Endodermal cell (in vitro differentiated cells): ENCODE results near the gene KCNE2. TPM values are rescaled to one million over a fixed set of nuclear protein-coding genes. Genes with fewer than 3 reads are reported as not detected.

Source experiments
- DNase-seq: peaks from one replicate; pipeline ENCODE4 v3.0.0-alpha.2; 2017
- H3K27ac ChIP-seq: 2 replicates; pipeline ENCODE4 v1.5.1; 2013; ENCODE audit warnings: mild to moderate bottlenecking, low read depth, low read length, moderate library complexity
- H3K27me3 ChIP-seq: 2 replicates; pipeline ENCODE4 v1.6.1; 2013; ENCODE audit warnings: mild to moderate bottlenecking, low read length, moderate library complexity; ENCODE audit not compliant: insufficient read depth, control insufficient read depth, poor library complexity, severe bottlenecking
- H3K36me3 ChIP-seq: 2 replicates; pipeline ENCODE4 v1.7.0; 2013; ENCODE audit warnings: mild to moderate bottlenecking, low read length, moderate library complexity; ENCODE audit not compliant: control insufficient read depth, insufficient read depth
- H3K4me1 ChIP-seq: one replicate; pipeline ENCODE4 v1.7.0; 2013; ENCODE audit warnings: low read length; ENCODE audit not compliant: control insufficient read depth, insufficient read depth
- H3K4me3 ChIP-seq: 2 replicates; pipeline ENCODE4 v1.5.1; 2013; ENCODE audit warnings: mild to moderate bottlenecking, low read length, moderate library complexity
- H3K9ac ChIP-seq: 2 replicates; pipeline ENCODE4 v1.6.1; 2013; ENCODE audit warnings: mild to moderate bottlenecking, low read length, moderate library complexity; ENCODE audit not compliant: poor library complexity, severe bottlenecking; ENCODE audit errors: extremely low read depth
- H3K9me3 ChIP-seq: 2 replicates; pipeline ENCODE4 v1.6.1; 2013; ENCODE audit warnings: mild to moderate bottlenecking, low read length, moderate library complexity; ENCODE audit not compliant: control insufficient read depth
- H3K27ac Mint-ChIP-seq: 2 replicates; pipeline ENCODE4 v1.8.0; 2020; ENCODE audit warnings: mixed read lengths
- H3K27me3 Mint-ChIP-seq: 2 replicates; pipeline ENCODE4 v1.8.0; 2021; ENCODE audit warnings: mild to moderate bottlenecking, mixed read lengths; ENCODE audit not compliant: insufficient read depth
- H3K36me3 Mint-ChIP-seq: 2 replicates; pipeline ENCODE4 v1.8.0; 2020; ENCODE audit warnings: low read depth, mixed read lengths
- H3K4me1 Mint-ChIP-seq: 2 replicates; pipeline ENCODE4 v1.8.0; 2020; ENCODE audit warnings: mixed read lengths
- H3K4me3 Mint-ChIP-seq: 2 replicates; pipeline ENCODE4 v1.8.0; 2020; ENCODE audit warnings: mild to moderate bottlenecking, moderate library complexity, mixed read lengths
- H3K9me3 Mint-ChIP-seq: 2 replicates; pipeline ENCODE4 v1.8.0; 2020; ENCODE audit warnings: mild to moderate bottlenecking, mixed read lengths
- WGBS, 2 experiments: methylation state at CpG; one replicate each; pipeline versions ENCODE4 v1.1.5 to v1.1.7; 2013; ENCODE audit warnings: missing lambda C conversion rate in 2 of 2, mixed read lengths in 1 of 2; ENCODE audit not compliant: insufficient coverage in 1 of 2, insufficient read length in 1 of 2; 5-methylcytosine and 5-hydroxymethylcytosine counted together
- long read RNA-seq, 4 experiments: library from polyadenylated mRNA in 2 of 4; library from RNA in 1 of 4; library from capped mRNA in 1 of 4; stranded (forward) in 3 of 4; unstranded in 1 of 4; transcript quantifications; one replicate each; pipeline ENCODE4 v2.0.0, GENCODE V29; 2020 to 2021; ENCODE audit warnings: inconsistent platforms in 1 of 4
- polyA plus RNA-seq, 2 experiments: library from polyadenylated mRNA; stranded (reverse); fragments of 50-300 nt; gene quantifications; one replicate each; pipeline ENCODE4 v1.2.3, GENCODE V29; 2013
- total RNA-seq, 2 donors: library from RNA; stranded (reverse); fragmentation: NEBNext Ultra II Directional in 1 of 2; extraction: Animal tissue kit (Norgen Biotek cat#: 25700) in 1 of 2; gene quantifications; 2 replicates in 1 of 2; 3 replicates in 1 of 2; pipeline ENCODE4 v1.2.1, GENCODE V29; 2021
- TF ChIP-seq, protein P1 (sequence below): fragments of 200-600 bp; sonication (generic); conservative IDR thresholded peaks from 2 replicates; pipeline ENCODE4 v1.5.0; 2021; ENCODE audit warnings: antibody characterized with exemption, mild to moderate bottlenecking

Gene KCNE2, protein sequence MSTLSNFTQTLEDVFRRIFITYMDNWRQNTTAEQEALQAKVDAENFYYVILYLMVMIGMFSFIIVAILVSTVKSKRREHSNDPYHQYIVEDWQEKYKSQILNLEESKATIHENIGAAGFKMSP
- total RNA-seq: 1 to 10 TPM in 1 of 2 donors, under 1 TPM in 1; 0.59 to 3.8 TPM
- 0.50 TPM for polyA plus RNA-seq (2013, experiment 1 of 2)
- polyA plus RNA-seq (2013, experiment 2 of 2): 0.70 TPM
- long read RNA-seq, experiment 1: 0 reads
- long read RNA-seq, experiment 2, partial matches to known transcripts: 0 of 3 reads
- long read RNA-seq, experiment 2, other reads (novel, unspliced or antisense): 1 of 3 reads
- long read RNA-seq, experiment 3: 0 reads
- long read RNA-seq, experiment 4: 0 reads

DNA sequence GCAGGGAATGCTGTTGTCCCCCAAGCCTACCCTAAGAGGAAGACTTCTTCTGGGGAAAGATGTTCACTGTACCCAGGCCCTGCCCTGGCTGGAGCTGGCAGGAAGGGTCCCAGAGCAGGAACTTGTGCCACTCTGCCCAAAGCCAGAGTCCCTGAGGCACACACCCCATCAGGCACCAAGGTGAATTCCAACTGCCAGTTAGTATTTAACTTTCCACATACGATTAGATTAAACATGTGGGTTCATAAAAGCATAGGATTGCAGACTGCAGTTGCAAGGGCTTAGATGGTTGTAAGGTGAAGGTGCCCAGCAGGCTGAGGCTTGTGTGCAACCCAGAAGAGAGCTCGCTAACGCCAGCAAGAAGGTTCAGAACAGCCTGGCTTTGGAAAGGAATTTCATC is at the start of gene KCNE2:
TSS of gene KCNE2 (plus strand) at position 274 of the 400 bp plus-strand sequence. CDS start 6,473 bp downstream, outside the sequence.
- Histone ChIP-seq H3K9ac (no peak within 1 kb of the TSS), H3K4me3 (no peak within 1 kb of the TSS), H3K27ac (no peak within 1 kb of the TSS), H3K9me3 (no peaks in the 10 kb centered on the region), H3K4me1 (no peaks in the 10 kb centered on the region), H3K27me3 (no peaks in the 10 kb centered on the region), H3K36me3 (no peaks in the 10 kb centered on the region)
- Mint-ChIP-seq H3K4me1 (peaks cover 11% of the 10 kb centered on the region), H3K27ac (no peak within 1 kb of the TSS), H3K9me3 (peaks cover 2% of the 10 kb centered on the region), H3K4me3 (no peak within 1 kb of the TSS), H3K36me3 (no peaks in the 10 kb centered on the region), H3K27me3 (peaks cover 10% of the 10 kb centered on the region)
- TF ChIP-seq, protein P1, sequence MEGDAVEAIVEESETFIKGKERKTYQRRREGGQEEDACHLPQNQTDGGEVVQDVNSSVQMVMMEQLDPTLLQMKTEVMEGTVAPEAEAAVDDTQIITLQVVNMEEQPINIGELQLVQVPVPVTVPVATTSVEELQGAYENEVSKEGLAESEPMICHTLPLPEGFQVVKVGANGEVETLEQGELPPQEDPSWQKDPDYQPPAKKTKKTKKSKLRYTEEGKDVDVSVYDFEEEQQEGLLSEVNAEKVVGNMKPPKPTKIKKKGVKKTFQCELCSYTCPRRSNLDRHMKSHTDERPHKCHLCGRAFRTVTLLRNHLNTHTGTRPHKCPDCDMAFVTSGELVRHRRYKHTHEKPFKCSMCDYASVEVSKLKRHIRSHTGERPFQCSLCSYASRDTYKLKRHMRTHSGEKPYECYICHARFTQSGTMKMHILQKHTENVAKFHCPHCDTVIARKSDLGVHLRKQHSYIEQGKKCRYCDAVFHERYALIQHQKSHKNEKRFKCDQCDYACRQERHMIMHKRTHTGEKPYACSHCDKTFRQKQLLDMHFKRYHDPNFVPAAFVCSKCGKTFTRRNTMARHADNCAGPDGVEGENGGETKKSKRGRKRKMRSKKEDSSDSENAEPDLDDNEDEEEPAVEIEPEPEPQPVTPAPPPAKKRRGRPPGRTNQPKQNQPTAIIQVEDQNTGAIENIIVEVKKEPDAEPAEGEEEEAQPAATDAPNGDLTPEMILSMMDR: no peak
- 88 to 100% methylated on average over 3 of the region's 3 CpGs for WGBS, 2 experiments
- peak; percentile 15 for DNase-seq

DNA sequence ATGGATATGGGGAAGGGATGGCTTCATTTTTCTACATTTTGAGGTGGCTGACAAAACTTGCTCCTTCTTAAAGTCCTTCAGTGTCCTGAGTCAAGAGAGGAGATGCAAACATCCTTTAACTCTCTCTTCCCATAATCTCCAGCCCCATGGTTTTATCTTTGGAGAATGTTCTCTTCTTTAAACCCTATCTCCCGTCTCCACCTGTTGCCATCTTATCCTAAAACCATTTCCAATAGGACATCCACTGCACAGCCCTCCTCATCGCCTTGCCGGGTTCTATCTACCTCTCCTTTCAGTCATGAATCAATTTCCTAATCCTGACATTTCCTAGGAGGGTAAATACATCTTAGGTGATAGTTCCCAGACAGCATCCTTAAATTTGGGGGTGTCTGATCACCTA is 44.2 kb upstream of the KCNE2 start:
- Mint-ChIP-seq H3K27me3 (peaks cover 3% of the 10 kb centered on the region), H3K27ac (no peak overlapping the region), H3K36me3 (no peaks in the 10 kb centered on the region), H3K4me3 (no peak overlapping the region), H3K9me3 (no peaks in the 10 kb centered on the region), H3K4me1 (no peaks in the 10 kb centered on the region)
- Histone ChIP-seq H3K4me3 (no peak overlapping the region), H3K9me3 (no peaks in the 10 kb centered on the region), H3K4me1 (no peaks in the 10 kb centered on the region), H3K36me3 (no peaks in the 10 kb centered on the region), H3K9ac (no peak overlapping the region), H3K27me3 (no peaks in the 10 kb centered on the region), H3K27ac (no peak overlapping the region)
- WGBS, 2 experiments: 90 to 100% methylated on average over 1 to 3 of the region's 3 CpGs
- no peak for DNase-seq
- TF ChIP-seq, protein P1: no peak

DNA sequence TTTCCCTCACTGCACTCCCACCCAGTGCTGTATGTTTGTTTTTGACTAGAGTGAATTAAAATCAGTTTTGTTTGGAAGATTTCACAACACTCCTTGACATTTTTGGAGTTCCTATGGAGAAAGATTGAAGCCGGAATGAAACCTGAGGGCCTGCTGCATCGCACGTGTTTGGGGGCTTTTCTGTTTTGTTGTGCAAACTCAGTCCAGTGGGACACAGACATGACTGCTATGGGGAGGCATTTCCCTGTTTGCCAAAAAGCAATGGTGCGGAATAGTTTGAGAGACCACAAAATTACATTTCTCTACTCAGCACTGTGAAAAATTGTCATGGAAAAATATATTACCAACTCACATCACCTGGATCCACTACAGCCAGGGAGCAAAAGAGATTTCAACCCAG is 43.8 kb upstream of the KCNE2 start:
- Mint-ChIP-seq H3K27me3 (peaks cover 3% of the 10 kb centered on the region), H3K36me3 (no peaks in the 10 kb centered on the region), H3K9me3 (no peaks in the 10 kb centered on the region), H3K4me3 (no peak overlapping the region), H3K27ac (no peak overlapping the region), H3K4me1 (no peaks in the 10 kb centered on the region)
- H3K36me3 ChIP-seq: no peaks in the 10 kb centered on the region
- DNase-seq: no peak
- H3K4me3 ChIP-seq: no peak overlapping the region
- TF ChIP-seq, protein P1: no peak
- H3K9me3 ChIP-seq: no peaks in the 10 kb centered on the region
- no peak overlapping the region for H3K9ac ChIP-seq
- H3K27ac ChIP-seq: no peak overlapping the region
- no peaks in the 10 kb centered on the region for H3K27me3 ChIP-seq
- no peaks in the 10 kb centered on the region for H3K4me1 ChIP-seq
- 90 to 97% methylated on average over 4 of the region's 4 CpGs for WGBS, 2 experiments
